HL-60/S4 treated with retinoic acid at 250 ng/mL for 4 days and 3 days (cell line): Measurements from ENCODE around the gene ELF2.
"Not testable (repeated sequence)": the region's sequence is repeated elsewhere in the genome, so short reads cannot be mapped to it uniquely, and the experiment has no call there.

Source experiments
- in situ Hi-C: fragments of 300-500 bp; cut with MboI; formaldehyde crosslinking; loops from 2 replicates; pipeline ENCODE4 v1.7.0; 2022; ENCODE audit warnings: low sequenced_read_pairs

The ELF2 gene

GRCh38 chr4:139188648-139189416 lies 11.8 kb upstream of the ELF2 start:
- in situ Hi-C loops = no loop called here

- in situ Hi-C loops = no loop called here
Observed at GRCh38 chr4:139184129-139184528, 7.1 kb upstream of the ELF2 start.

GRCh38 chr4:139177869-139178619 lies 1.0 kb upstream of the ELF2 start:
- in situ Hi-C loops = no loop called here

- in situ Hi-C loops = no loop called here
Observed at GRCh38 chr4:139176302-139177048, 543 bp downstream of the ELF2 start.

- in situ Hi-C loops = no loop called here
Observed at GRCh38 chr4:139175646-139176301, 1.2 kb downstream of the ELF2 start.

- in situ Hi-C loops = no loop called here
Observed at GRCh38 chr4:139171876-139172691, 4.9 kb downstream of the ELF2 start.

GRCh38 chr4:139170932-139171331 lies 6.1 kb downstream of the ELF2 start:
- in situ Hi-C loops = no loop called here

- in situ Hi-C loops = no loop called here
Observed at GRCh38 chr4:139167774-139168444, 9.1 kb downstream of the ELF2 start.

- in situ Hi-C loops = no loop called here
Observed at GRCh38 chr4:139164731-139165130, 12.3 kb downstream of the ELF2 start.

- in situ Hi-C loops = no loop called here
Observed at GRCh38 chr4:139163806-139164206, 13.2 kb downstream of the ELF2 start.

- in situ Hi-C loops = not testable (repeated sequence)
Observed at GRCh38 chr4:139157977-139158376, 19.0 kb downstream of the ELF2 start.

GRCh38 chr4:139154952-139155557 lies 22.0 kb downstream of the ELF2 start:
- in situ Hi-C loops = no loop called here

- in situ Hi-C loops = no loop called here
Observed at GRCh38 chr4:139154538-139154937, 22.5 kb downstream of the ELF2 start.

GRCh38 chr4:139154134-139154421 lies 22.9 kb downstream of the ELF2 start:
- in situ Hi-C loops = no loop called here

- in situ Hi-C loops = no loop called here
Observed at GRCh38 chr4:139153411-139154133, 23.4 kb downstream of the ELF2 start.

GRCh38 chr4:139152249-139152648 lies 24.8 kb downstream of the ELF2 start:
- in situ Hi-C loops = no loop called here

GRCh38 chr4:139146926-139147629 lies 29.9 kb downstream of the ELF2 start:
- in situ Hi-C loops = no loop called here

- in situ Hi-C loops = no loop called here
Observed at GRCh38 chr4:139145552-139145932, 31.5 kb downstream of the ELF2 start.
